Gastrocnemius medialis (tissue), 4 donors: ENCODE measurements around the gene ERRFI1. TPM values are rescaled to one million over a fixed set of nuclear protein-coding genes. Genes with fewer than 3 reads are reported as not detected.

Experiments used
- ATAC-seq, 2 donors: fragments of 150-250 bp; one replicate each; pipeline ENCODE4 v1.9.1; 2016
- DNase-seq, 2 donors: peaks; one replicate each; pipeline ENCODE4 v3.0.0-alpha.2; 2019
- H3K27ac ChIP-seq, 4 donors: fragments of 200-600 bp; sonication (generic); 1 replicate in 1 of 4; 2 replicates in 3 of 4; pipeline ENCODE4 v1.5.1; 2016 to 2018; ENCODE audit warnings: mild to moderate bottlenecking in 2 of 4, moderate library complexity in 1 of 4
- H3K27me3 ChIP-seq, 3 donors: fragments of 200-600 bp; sonication (generic) in 2 of 3; 1 replicate in 1 of 3; 2 replicates in 2 of 3; pipeline versions ENCODE4 v1.5.1 to v1.6.0; 2016 to 2019; ENCODE audit warnings: mild to moderate bottlenecking in 1 of 3, moderate library complexity in 1 of 3
- H3K36me3 ChIP-seq, 2 donors: fragments of 200-600 bp; sonication (generic) in 1 of 2; one replicate each; pipeline ENCODE4 v1.5.1; 2017 to 2018
- H3K4me1 ChIP-seq, 2 donors: fragments of 200-600 bp; sonication (generic) in 1 of 2; one replicate each; pipeline ENCODE4 v1.5.1; 2016 to 2017; ENCODE audit warnings: mild to moderate bottlenecking in 2 of 2
- H3K4me3 ChIP-seq, 4 donors: fragments of 200-600 bp; sonication (generic) in 3 of 4; 1 replicate in 1 of 4; 2 replicates in 3 of 4; pipeline ENCODE4 v1.5.1; 2016 to 2019; ENCODE audit warnings: mild to moderate bottlenecking in 2 of 4
- H3K9me3 ChIP-seq, 3 donors: fragments of 200-600 bp; sonication (generic) in 2 of 3; 1 replicate in 1 of 3; 2 replicates in 2 of 3; pipeline ENCODE4 v1.5.1; 2016 to 2019
- CTCF ChIP-seq, 5 experiments: fragments of 450-650 bp in 3 of 5; fragments of 200-600 bp in 2 of 5; sonication (generic) in 2 of 5; IDR thresholded peaks in 4 of 5; conservative IDR thresholded peaks in 1 of 5; 1 replicate in 4 of 5; 2 replicates in 1 of 5; pipeline ENCODE4 v1.5.1; 2016 to 2019; ENCODE audit warnings: antibody characterized with exemption in 5 of 5, mild to moderate bottlenecking in 3 of 5, moderate library complexity in 3 of 5
- POLR2A ChIP-seq, 2 donors: fragments of 450-650 bp; IDR thresholded peaks; one replicate each; pipeline ENCODE4 v1.6.1; 2017; ENCODE audit warnings: antibody characterized with exemption in 2 of 2, mild to moderate bottlenecking in 2 of 2, moderate library complexity in 2 of 2
- in situ Hi-C, 4 donors: fragments of 200-750 bp; cut with MboI; loops; one replicate each; pipeline versions ENCODE4 v1.15.0 to v1.8.0; 2017; ENCODE audit warnings: low sequenced_read_pairs in 4 of 4
- intact Hi-C: fragments of 100-400 bp; cut with DNase I; formaldehyde crosslinking; loops from one replicate; pipeline ENCODE4 v1.15.1; 2023; ENCODE audit warnings: low total_unique reads
- total RNA-seq, 4 donors: library from RNA; depleted of rRNA; stranded (reverse); fragments of >200 nt; gene quantifications; one replicate each; pipeline versions ENCODE4 v1.1.0 to v1.2.3, GENCODE V29; 2016

The ERRFI1 gene
- total RNA-seq, 4 donors from 2014 or later: 184 to 644 (median 448) TPM

DNA sequence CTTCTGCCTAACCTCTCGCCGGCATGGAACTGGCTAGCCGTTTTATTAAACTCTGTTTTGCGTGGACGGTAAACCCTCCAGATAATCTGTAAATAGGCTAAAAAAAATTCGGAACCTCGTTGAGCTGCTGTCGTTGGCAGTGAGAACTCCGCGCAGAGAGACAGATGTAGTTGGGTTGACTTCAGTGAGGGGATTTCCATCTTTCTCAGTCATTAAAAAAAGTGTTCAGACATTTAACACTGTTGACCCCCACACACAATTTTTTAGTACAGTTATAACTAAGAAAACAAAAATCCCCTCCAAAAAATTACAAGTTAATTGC lies 64.1 kb downstream of the ERRFI1 start:
- H3K36me3 ChIP-seq: peaks cover 0 to 42% of the 10 kb centered on the region in 2 donors
- intact Hi-C loops (loop anchor here (10.0 kb wide), 1 partner anchor 913 kb away; the partner anchor contains the start of gene ENO1), in situ Hi-C loops (no loop called here)
- H3K27me3 ChIP-seq: no peaks in the 10 kb centered on the region
- peak; percentile 19 to 23 for ATAC-seq
- H3K9me3 ChIP-seq: no peaks in the 10 kb centered on the region
- peak overlapping the region; percentile 73 to 93 (median 84) for H3K4me3 ChIP-seq
- TF ChIP-seq CTCF (IDR thresholded peaks at IDR 0.05 in 4 of 5, conservative IDR thresholded peaks at IDR 0.05 in 1 of 5): no peak
- TF ChIP-seq POLR2A (IDR thresholded peaks at IDR 0.05): no peak
- no peak for DNase-seq
- peaks cover 49 to 51% of the 10 kb centered on the region in 2 donors for H3K4me1 ChIP-seq
- H3K27ac ChIP-seq: peak overlapping the region; percentile 91 to 98 (median 96)

Other genes starting within 250 kb of the ERRFI1 start
- gene PER3, start 242.0 kb downstream of the ERRFI1 start, total RNA-seq: 1 to 10 TPM; 3.7 to 7.1 (median 5.5) TPM
- gene UTS2, start 173.2 kb downstream of the ERRFI1 start, total RNA-seq: not detected
- gene TNFRSF9, start 85.5 kb downstream of the ERRFI1 start, total RNA-seq: under 1 TPM in 2 of 4 donors, not detected in 2; 0.05 to 0.20 TPM
- 100 to 1,000 TPM; 291 to 370 (median 332) TPM for gene PARK7, start 64.6 kb downstream of the ERRFI1 start, total RNA-seq